ENCODE data around the gene ARID5A.
A peak's percentile ranks its signal among the peaks of the same experiment; 100 is the strongest.
"Not testable (repeated sequence)": the region's sequence is repeated elsewhere in the genome, so short reads cannot be mapped to it uniquely, and the experiment has no call there.

Gene ARID5A, protein sequence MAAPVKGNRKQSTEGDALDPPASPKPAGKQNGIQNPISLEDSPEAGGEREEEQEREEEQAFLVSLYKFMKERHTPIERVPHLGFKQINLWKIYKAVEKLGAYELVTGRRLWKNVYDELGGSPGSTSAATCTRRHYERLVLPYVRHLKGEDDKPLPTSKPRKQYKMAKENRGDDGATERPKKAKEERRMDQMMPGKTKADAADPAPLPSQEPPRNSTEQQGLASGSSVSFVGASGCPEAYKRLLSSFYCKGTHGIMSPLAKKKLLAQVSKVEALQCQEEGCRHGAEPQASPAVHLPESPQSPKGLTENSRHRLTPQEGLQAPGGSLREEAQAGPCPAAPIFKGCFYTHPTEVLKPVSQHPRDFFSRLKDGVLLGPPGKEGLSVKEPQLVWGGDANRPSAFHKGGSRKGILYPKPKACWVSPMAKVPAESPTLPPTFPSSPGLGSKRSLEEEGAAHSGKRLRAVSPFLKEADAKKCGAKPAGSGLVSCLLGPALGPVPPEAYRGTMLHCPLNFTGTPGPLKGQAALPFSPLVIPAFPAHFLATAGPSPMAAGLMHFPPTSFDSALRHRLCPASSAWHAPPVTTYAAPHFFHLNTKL

DNA sequence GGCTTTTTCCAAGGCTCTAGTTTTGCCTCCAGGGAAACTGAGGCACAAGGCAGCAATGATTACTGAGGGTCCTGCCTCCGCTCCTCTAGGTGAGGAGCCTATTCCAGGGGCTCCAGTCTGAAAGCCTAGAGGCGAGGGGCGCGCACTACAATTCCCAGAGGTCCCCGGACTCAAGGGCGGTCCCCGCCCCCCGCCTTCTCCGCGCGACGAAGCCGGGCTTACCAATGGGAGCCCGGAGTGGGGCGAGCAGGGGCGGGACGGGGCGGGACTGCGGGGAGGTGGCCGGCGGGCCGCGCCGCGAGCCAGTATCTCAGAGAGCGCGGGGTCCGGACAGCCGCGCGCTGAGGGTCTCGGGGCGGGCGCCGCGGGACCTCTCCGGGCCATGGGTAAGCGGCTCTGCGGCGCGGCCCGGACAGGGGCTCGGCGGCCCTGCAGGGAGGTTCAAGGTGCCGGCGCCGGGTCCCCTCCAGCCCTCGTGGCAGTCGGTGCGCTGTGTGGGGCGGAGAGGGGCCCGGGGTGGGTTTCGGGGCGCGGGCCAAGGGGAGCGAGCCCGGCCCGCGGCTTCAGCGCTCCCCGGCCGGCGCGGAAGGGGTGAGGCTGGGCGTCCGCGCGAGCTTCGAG, at the start of gene ARID5A:
TSS of gene ARID5A (plus strand) at position 308 of the 621 bp plus-strand sequence. CDS start at position 383, 75 bp downstream.
- peak; percentile 93 for DNase-seq (ENCODE audit: low spot score)

DNA sequence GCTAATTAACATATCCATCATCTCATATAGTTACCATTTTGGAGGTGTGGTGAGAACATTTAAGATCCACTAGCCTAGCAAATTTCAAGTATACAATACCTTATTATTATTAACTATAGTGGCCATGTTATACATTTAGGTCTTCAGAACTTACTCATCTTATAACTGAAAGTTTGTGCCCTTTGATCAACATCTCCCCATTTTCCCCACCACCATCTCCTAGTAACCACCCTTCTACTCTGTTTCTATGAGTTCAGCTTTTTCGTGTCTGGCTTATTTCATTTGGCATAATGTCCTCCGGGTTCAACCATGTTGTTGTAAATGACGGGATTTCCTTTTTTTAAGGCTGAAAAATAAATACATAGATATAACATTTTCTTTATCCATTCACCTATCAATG, 47.3 kb upstream of the ARID5A start:
- no peak for DNase-seq (ENCODE audit: low spot score)

DNA sequence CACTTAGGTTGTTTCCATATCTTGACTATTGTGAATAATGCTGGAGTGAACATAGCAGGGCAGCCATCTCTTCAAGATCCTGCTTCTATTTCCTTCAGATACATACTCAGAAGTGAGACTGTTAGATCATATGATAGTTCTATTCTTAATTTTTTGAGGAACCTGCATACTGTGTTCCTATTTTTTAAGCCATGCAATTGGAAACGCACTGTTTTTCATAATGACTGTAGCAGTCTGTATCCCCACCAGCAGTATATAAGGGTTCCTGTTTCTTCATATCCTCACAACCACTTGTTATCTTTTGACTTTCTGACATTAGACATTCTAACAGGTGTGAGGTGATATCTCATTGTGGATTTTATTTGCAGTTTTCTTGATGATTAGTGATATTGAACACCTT, 46.9 kb upstream of the ARID5A start:
- no peak for DNase-seq (ENCODE audit: low spot score)

DNA sequence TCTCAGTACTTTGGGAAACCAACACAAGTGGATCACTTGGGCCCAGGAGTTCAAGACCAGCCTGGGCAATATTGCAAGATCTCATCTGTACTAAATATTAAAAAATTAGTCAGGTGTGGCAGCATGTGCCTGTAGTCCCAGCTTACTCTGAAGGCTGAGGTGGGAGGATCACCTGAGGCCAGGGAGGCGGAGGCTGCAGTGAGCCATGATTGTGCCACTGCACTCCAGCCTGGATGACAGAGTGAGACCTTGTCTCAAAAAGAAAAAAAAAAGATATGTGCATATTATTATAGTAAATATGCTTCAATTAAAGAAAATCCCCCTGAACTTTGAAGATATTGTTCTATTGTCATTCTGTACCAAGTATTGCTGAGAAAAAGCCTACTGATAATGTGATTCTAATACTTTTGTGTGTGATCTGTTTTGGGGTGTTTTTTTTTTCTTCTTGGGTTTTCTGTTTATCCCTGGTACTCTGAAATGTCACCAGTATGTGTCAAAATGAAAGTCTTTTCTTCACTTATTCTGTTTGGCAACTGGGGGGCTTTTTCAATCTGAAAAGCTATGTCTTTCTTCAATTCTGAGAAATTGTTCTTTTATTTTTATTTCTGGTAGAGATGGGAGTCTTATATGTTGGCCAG, 44.6 kb upstream of the ARID5A start:
- DNase-seq (ENCODE audit: low spot score), result no peak

DNA sequence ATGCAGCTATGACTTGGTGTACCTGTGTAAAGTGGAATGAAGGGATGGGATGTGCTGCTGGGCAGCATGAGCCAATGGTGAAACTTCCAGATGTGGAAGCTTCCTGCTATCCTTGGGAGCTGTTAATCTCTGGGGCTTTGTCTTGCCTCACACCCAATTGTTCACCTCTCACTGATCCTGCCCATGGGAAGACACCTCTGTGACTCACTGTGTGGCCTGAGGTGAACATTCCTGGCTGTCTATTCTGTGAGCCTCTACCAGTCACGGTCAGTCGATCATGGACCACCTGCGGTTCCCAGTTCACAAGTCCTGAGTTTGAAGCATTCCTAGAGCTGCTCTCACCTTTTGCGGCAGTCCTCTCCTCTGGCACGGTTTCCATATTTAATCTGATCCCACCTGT, 43.5 kb upstream of the ARID5A start:
- DNase-seq (ENCODE audit: low spot score), result no peak

DNA sequence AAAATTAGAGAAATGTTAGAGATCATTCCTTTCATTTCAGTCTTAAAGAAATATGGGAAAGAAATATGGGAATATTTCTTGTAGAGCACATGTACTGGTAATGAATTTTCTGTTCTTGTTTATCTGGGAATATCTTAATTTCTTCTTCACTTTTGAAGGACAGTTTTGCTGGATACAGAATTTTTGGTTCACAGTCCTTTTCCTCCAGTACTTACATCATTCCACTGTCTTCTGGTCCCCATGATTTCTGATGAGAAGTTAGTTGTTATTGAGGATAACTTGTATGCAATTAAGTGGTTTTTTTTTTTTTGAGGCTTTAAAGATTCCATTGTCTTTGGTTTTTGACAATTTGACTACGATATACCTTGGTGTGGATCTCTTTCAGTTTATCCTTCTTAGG, 42.4 kb upstream of the ARID5A start:
- no peak for DNase-seq (ENCODE audit: low spot score)

DNA sequence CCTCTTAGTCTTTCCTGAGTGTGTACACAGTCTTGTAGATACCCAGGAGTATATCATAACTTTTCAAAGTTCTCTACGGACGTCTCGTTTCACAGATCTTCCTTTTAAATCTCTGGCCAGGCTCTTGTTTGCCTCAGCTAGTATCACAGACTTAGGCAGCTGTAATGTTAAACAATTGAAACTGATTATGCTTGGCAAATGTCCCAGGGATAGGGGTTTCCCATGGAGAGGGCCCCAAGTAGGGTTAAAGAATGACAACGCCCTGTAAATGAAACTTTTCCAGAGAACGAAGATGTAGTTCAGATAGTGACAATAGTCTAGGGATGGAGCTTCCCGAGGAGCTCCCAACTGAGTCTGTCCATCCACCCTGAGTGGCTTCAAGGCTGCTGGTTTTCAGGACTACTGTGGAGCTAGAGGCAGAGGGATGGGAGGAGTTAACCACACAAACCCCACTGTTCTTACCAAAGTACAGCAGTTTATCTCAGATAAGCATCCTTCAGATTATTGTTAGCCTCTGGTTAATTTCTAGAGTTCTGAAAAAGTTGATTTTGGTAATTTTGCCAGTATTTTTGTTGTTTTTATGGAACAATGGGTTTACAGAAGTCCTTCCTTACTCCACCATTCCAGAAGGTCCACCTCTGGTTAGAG, 40.4 kb upstream of the ARID5A start:
- no peak for DNase-seq (ENCODE audit: low spot score)

DNA sequence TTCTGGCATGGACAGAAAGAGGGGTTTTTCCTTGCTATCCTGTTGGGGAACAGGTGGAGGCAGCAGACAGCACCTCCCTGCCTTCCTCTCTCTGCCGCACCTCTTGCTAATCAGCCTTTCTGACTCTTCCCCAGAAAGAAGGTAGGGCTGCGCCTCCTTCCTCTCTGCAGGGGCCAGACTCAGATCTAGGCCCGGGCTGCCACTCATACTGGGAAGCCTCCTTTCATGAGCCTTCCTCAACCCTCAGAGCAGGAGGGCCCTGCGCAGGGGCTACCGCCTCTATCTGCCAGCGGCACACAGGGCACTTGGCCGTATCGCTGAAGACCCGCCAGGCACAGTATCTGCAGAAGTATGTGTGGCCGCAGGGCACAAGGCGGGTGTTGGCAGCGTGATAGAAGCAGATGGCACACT, 38.5 kb upstream of the ARID5A start:
- DNase-seq (ENCODE audit: low spot score), result no peak

DNA sequence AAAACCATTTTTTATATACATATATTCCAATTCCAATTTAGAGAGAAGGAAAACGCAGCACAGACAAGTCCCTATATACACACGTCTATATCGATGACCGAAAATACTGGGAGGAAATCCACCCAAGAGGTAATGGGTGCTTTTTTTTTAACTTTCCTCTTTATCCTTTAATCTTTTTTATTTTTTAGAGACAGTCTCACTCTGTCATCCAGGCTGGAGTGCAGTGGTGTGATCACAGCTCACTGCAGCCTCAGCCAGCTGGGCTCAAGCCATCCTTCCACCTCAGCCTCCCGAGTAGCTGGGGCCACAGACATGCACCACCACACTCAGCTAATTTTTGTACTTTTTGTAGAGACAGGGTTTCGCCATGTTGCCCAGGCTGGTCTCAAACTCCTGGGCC, 37.9 kb upstream of the ARID5A start:
- DNase-seq (ENCODE audit: low spot score), result not testable (repeated sequence)

DNA sequence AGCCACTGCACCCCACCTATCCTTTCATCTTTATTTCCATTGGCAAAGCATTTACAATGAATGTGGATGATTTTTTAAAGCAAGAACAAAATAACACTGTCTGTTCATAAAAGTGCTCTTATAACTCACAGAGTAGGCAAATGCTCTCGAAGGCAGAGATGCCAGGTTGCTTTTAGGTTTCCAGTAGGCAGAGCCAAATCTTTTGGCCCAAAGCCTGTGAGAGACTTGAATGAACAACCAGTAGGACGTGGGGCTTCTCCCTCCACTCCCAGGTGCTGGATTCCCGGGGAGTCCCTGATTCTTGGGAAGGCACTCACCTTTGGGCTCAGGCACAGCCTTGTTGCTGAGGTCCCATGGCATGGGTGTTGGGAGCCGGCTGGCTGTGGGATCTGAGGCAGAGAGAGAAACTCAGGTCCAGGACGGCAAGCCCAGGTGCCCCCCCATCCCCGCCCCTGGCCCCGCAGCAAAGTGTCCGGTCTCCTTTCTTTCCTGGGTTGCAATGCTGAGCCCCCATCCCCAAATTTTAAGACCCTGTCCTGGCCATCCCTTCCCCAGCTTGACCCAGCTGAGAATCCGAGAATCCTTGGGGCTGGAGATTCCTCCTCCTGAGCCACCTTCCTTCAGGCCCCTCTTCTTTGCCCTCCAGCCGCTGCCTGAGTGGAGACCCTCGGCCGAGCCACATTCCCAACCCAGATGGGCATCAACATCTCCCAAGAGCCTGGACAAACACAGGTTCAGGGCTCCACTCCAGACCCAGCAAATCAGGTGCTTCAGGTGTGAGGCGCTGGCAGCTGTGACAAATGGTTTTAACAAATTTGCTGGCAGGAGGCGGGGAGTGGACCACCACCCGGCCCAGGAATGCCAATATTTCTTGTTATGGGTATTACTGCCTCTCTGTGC, 37.2 kb upstream of the ARID5A start:
- no peak for DNase-seq (ENCODE audit: low spot score)

DNA sequence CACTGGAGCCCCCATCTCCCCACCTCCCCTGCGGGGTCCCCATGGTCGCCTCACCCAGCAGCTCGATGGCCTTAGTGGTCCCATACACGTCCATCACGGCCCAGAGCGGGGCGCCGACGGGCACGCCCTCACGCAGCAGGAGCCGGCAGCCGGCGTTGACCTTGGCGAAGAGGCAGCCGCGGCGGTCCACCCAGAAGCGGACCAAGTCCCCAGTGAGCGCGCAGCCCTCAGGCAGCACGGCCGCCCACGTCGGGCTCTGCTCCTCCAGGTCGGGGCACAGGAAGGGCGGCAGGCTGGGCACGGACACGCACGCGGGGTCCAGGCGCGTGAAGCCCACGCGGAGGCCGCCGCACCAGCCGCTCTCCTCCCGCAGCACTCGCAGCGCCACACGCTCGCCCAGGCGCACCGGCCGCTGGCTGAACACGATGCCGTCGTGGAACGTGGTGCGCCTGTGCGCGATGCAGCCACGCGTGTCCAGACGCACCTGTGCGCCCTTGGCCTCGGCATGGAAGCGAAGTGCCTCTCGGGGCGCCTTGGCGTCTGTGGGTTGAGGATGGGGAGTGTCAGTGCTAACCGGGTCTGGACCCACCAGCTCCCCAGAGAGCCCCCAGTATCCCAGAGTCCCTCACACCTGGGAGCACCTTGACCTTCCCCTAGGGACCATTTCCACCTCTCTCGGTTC, 36.0 kb upstream of the ARID5A start:
- DNase-seq (ENCODE audit: low spot score), result no peak

DNA sequence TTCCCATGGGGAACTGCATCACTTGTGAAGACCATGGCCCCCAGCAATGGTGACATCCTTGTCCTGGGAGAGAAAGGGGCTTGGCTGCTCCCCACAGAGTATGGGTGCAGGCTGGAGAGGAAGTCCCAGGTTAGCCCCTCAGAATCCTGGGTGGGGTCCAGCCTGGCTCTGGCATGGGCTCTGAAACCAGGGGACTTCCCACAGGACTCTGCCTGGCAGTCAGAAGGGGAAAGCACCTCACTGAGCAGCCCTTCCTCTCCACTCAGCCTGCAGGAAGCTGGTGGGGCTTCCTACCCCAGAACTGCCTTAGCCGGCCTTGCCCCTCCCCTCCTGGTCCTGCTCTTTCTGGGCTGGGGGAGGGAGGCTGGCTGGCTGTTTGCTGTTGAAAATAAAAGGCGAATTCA, 35.1 kb upstream of the ARID5A start:
- no peak for DNase-seq (ENCODE audit: low spot score)

DNA sequence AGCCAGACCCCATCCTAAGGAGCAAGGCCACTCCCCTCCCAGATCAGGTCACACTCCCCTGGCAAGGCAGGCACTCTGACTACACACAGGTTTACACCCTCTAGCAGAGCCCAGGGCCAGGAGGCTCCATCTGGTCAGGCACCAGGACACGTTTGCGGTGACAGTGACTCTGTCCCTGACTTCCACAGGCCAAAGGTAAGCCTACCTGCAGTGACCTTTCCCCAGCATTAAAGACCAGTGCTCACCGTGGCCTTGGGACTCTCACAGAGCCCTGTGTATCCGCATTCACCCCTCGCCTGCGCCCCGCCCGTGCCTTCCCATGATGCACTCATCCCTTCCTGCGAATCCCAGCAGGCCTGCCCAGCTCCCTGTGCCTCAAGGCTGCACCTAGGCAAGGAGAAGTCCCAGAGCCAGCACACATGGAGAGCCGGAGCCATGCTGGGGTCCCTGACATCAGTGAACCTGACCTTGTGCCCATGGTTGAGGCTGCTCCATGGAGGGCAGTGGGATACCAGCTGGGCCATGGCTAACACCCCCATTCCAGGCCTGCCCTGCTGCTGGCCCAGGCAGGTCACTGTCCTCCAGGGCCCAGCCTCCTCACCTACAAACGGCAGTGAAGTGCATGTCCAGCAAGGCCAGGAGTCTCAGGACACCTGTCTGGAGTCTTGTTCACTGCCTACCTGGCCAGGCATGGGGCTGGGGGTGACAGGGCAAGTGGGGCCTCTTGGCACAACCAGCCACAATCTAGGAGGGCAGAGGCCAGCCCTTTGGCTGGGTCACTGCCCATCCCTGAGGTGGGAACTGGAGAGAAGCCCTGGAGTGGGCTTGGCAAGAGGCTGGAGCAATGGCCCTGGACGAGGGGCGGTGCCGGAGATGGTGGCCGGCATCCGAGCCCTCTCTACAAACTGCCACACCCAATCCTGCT, 34.4 kb upstream of the ARID5A start:
- DNase-seq (ENCODE audit: low spot score), result no peak

DNA sequence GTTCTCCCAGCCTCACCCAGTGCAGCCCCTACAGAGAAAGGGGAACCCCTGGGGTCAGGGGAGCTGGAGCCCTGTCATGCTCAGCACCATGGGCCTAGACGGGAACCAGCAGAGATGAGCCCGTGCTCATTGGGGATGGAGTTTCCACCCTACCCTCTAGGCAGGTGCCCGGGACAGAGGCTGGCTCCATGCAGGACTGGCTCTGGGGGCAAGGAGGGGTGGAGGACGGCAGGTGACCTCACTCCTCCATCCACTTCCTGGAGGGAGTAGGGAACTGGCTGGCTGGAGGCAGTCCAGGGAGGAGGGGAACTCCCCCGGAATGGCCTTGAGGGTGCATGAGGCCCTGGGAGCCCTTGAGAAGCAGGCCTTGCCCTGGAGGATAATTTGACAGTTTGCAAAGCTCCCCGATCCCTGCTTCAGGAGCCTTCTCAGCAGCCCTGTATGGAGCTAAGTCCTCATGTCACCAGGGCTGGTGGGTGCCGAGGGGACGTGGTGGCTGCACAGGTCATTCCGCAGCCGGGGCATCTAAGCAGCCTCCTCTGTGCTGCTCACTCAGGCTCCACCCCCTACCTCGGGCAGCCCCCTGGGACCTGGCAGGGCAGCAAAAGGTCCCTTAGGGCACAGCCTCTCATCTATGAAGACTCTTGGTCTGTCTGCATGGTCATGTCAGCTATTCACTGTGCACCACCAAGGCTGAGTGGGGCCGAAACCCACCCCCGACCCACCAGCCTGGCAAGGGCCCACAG, 33.5 kb upstream of the ARID5A start:
- DNase-seq (ENCODE audit: low spot score), result no peak

DNA sequence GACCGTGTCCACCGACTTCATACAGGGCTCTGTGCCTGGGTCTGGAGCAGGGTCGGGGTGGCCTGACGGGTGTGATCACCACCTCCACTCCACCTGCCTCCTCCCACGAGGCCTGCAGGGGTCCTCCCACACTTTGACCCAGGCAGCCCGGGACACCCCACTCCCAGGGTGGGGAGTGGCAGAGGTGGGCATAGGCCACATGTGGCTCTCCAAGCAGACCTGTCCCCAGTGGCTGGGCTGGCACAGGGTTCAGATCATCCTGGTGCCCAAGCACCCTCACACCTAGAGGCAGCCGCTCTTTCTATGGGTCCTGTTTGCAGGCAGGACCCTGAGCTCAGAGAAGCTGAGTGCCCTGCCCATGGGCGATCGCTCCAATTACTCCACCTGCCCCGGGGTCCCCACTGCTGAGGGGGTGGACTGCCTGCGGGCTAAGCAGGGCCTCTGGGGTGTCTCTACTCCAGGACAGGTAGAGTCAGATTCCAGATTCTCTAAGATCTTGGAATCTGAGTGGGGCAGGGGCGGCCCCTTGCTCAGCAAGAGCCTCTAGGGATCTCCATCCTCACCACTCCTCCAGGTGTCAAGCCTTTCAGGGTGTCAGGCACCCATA, 32.8 kb upstream of the ARID5A start:
- no peak for DNase-seq (ENCODE audit: low spot score)

DNA sequence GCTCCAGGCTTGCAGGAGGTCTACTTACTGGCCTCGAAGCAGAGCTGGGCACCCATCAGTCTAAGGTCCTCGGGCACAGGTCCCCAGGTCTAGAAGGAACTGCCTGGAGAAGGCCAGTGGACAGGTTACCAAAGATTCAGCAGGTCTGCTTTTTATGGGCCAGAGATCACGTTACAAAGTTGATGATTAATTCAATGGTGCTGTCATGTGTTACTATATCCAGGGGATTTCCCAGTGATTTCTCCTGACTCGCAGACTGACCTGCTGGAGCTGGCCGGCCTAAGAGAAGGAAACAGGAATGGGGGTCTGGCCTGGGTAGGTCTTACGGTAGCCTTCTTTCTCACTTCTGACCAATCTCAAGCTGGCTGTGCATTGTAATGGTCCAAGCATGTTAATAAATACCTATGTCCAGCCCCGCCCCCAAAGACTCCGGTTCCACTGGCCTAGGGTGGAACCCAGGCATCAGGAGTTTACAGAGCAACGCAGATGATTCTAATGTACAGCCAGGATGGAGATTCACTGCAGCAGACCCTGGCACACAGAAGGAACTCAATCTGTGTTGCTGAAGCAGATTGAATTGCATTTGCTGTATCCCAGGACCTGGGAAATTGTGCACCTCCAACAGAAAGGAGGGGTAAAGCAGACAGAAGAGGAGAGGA, 31.2 kb upstream of the ARID5A start, which contains the start of gene NEURL3:
TSS of gene NEURL3 (minus strand) at position 127 of the 659 bp plus-strand sequence. CDS start at position 56, 71 bp downstream.
- peak; percentile 40 for DNase-seq (ENCODE audit: low spot score)

DNA sequence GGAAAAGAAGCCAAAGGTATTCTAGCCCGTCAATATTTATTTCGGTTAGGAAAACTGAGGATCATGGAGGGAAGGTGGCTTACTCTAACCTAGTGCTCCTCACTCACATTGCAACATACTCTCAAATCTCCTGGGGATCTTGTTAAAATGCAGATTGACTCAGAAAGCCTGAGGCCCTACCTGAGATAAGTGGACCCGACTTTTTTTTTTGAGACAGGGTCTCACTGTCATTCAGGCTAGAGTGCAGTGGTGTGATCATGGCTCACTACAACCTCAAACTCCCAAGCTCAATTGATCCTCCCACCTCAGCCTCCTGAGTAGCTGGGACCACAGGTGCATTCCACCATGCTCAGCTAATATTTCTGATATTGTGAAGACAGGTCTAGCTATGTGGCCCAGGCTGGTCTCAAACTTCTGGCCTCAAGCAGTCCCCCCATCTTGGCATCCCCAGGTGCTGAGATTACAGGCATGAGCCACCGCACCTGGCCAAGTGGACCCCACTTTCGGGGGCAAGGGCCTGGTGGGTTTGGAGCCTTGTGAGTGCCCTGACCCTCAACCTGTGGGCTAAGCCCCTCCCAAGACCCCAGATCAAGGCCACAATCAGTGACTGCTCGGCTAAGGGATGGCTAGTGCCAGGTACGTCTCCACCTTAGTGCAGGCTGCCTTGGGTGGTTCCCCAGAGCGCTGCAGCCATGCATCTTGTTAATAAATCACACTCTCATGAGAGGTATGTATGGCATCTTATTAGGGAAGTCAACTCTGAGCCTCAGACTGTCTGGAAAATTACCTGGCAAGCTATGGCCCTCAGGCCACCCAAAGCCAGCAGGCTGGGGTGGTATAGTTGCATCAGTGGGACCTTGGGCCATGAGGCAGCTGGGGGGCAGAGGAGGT, 30.3 kb upstream of the ARID5A start:
- DNase-seq (ENCODE audit: low spot score), result no peak
